Coronary artery (tissue), 2 donors: ENCODE data around the gene LYSMD2.
A peak's percentile ranks its signal among the peaks of the same experiment; 100 is the strongest.

Experiments
- DNase-seq: peaks from one replicate; pipeline ENCODE4 v3.0.0-alpha.2; 2017; ENCODE audit warnings: low spot score
- H3K27ac ChIP-seq, 2 donors: fragments of 200-600 bp; sonication (generic); one replicate each; pipeline ENCODE4 v1.5.1; 2016 to 2019
- H3K4me3 ChIP-seq: fragments of 200-600 bp; sonication (generic); 2 replicates; pipeline ENCODE4 v1.5.1; 2016; ENCODE audit warnings: mild to moderate bottlenecking, moderate library complexity
- TF ChIP-seq, protein P1 (sequence below): fragments of 200-600 bp; sonication (generic); IDR thresholded peaks from one replicate; pipeline ENCODE4 v1.5.1; 2019; ENCODE audit warnings: antibody characterized with exemption

The LYSMD2 gene

GRCh38 chr15:51687565-51687964 lies 49.9 kb downstream of the LYSMD2 start:
- Histone ChIP-seq H3K27ac (no peak overlapping the region), H3K4me3 (no peak overlapping the region)
- TF ChIP-seq, protein P1, sequence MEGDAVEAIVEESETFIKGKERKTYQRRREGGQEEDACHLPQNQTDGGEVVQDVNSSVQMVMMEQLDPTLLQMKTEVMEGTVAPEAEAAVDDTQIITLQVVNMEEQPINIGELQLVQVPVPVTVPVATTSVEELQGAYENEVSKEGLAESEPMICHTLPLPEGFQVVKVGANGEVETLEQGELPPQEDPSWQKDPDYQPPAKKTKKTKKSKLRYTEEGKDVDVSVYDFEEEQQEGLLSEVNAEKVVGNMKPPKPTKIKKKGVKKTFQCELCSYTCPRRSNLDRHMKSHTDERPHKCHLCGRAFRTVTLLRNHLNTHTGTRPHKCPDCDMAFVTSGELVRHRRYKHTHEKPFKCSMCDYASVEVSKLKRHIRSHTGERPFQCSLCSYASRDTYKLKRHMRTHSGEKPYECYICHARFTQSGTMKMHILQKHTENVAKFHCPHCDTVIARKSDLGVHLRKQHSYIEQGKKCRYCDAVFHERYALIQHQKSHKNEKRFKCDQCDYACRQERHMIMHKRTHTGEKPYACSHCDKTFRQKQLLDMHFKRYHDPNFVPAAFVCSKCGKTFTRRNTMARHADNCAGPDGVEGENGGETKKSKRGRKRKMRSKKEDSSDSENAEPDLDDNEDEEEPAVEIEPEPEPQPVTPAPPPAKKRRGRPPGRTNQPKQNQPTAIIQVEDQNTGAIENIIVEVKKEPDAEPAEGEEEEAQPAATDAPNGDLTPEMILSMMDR: no peak
- no peak for DNase-seq

DNA sequence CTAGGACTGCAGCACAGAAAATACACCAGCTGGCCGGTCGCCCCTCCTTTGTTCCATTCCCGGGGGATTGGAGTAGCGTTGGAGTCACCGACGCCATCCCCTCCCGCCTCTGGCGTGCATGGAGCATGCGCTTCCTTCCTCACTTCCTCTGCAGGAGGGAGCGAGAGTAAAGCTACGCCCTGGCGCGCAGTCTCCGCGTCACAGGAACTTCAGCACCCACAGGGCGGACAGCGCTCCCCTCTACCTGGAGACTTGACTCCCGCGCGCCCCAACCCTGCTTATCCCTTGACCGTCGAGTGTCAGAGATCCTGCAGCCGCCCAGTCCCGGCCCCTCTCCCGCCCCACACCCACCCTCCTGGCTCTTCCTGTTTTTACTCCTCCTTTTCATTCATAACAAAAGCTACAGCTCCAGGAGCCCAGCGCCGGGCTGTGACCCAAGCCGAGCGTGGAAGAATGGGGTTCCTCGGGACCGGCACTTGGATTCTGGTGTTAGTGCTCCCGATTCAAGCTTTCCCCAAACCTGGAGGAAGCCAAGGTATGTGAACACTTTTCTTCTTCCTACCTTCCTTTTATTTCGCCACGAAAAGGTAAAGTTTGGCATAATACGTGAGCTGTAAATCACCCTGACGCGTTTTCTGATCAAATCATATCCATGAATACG lies 56.0 kb downstream of the LYSMD2 start, which contains the start of gene SCG3:
Gene SCG3, plus strand, starts transcription at position 201 of the 661 bp plus-strand sequence. Its CDS starts 253 bp downstream, at position 454.
- Histone ChIP-seq H3K4me3 (peak within 1 kb of the TSS; percentile 38), H3K27ac (no peak within 1 kb of the TSS)
- TF ChIP-seq, protein P1: no peak
- peak; percentile 70 for DNase-seq

GRCh38 chr15:51680321-51680720 lies 57.1 kb downstream of the LYSMD2 start:
- no peak overlapping the region for H3K4me3 ChIP-seq
- TF ChIP-seq, protein P1: no peak
- no peak overlapping the region for H3K27ac ChIP-seq
- no peak for DNase-seq

DNA sequence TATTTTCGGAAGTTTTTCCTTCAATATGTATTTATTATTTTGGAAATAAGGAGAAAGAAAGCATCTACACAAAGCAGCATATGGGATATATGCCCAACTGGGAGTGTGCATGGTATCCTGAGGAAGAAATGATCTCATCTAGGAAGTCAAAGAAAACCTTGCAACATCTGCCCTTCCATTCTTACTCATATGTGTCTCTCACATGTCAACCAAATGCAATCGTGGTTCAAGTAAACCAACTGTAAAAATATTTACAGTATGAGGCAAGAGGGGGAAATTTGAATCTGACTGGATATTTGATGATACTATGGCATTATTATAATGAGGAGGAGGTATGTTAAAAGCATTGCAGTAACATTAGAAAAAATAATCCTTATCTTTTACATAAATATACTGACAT lies 59.4 kb downstream of the LYSMD2 start:
- H3K27ac ChIP-seq: no peak overlapping the region
- TF ChIP-seq, protein P1: no peak
- no peak for DNase-seq
- H3K4me3 ChIP-seq: no peak overlapping the region

- TF ChIP-seq, protein P1: no peak
- H3K27ac ChIP-seq: no peak overlapping the region
- no peak overlapping the region for H3K4me3 ChIP-seq
- no peak for DNase-seq
These were observed 60.0 kb downstream of the LYSMD2 start for GRCh38 chr15:51677452-51677851.

- Histone ChIP-seq H3K4me3 (no peak overlapping the region), H3K27ac (no peak overlapping the region)
- no peak for DNase-seq
- TF ChIP-seq, protein P1: no peak
These were observed 60.4 kb downstream of the LYSMD2 start for GRCh38 chr15:51677021-51677420.

DNA sequence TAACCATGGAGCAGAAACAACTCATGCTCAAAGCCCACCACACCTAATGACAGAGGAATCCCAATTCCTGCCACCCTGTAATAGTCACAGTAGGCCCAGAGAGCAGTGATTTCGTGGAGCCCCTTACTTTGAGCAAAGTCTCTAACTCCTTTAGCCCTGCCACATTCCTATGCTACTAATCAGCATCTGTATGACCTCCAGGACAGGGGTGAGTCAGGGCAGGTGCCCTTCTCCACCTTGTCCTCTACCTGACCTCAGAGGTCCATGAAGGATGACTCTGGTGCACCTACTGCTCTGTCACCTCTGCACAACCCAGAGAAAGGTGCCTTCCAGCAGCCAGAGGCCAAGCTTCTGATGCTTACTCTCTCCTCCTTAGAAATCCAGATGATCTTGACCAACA lies 62.2 kb downstream of the LYSMD2 start:
- DNase-seq: no peak
- TF ChIP-seq, protein P1: no peak
- H3K4me3 ChIP-seq: no peak overlapping the region
- H3K27ac ChIP-seq: no peak overlapping the region
